Body of pancreas (tissue), 4 donors: ENCODE measurements around the gene ARHGEF17.

Experiments
- CTCF ChIP-seq, 7 experiments: fragments of 450-650 bp in 4 of 7; fragments of 200-600 bp in 3 of 7; sonication (generic) in 3 of 7; IDR thresholded peaks; one replicate each; pipeline ENCODE4 v1.5.1; 2016 to 2019; ENCODE audit warnings: antibody characterized with exemption in 7 of 7
- POLR2A ChIP-seq, 3 donors: fragments of 450-650 bp; IDR thresholded peaks; one replicate each; pipeline ENCODE4 v1.6.1; 2016; ENCODE audit warnings: antibody characterized with exemption in 3 of 3, mild to moderate bottlenecking in 2 of 3

- no peak for TF ChIP-seq CTCF (IDR thresholded peaks at IDR 0.05)
- TF ChIP-seq POLR2A (IDR thresholded peaks at IDR 0.05), result no peak
Measured at GRCh38 chr11:73375830-73376159, 67.7 kb downstream of the ARHGEF17 start.
